Fibroblast of lung (primary cell): Measurements from ENCODE around the gene TMX4.

Experiments
- EZH2 ChIP-seq: IDR thresholded peaks from 2 replicates; pipeline ENCODE4 v1.5.1; 2012; ENCODE audit warnings: low read length, control low read depth, mild to moderate bottlenecking; ENCODE audit errors: missing control alignments
- TF ChIP-seq, protein P1 (sequence below), 2 donors: IDR thresholded peaks in 1 of 2; conservative IDR thresholded peaks in 1 of 2; 1 replicate in 1 of 2; 2 replicates in 1 of 2; pipeline ENCODE4 v1.5.1; 2011 to 2012; ENCODE audit warnings: low read length in 2 of 2, control low read depth in 1 of 2, inconsistent platforms in 1 of 2, low read depth in 1 of 2, mild to moderate bottlenecking in 1 of 2

DNA sequence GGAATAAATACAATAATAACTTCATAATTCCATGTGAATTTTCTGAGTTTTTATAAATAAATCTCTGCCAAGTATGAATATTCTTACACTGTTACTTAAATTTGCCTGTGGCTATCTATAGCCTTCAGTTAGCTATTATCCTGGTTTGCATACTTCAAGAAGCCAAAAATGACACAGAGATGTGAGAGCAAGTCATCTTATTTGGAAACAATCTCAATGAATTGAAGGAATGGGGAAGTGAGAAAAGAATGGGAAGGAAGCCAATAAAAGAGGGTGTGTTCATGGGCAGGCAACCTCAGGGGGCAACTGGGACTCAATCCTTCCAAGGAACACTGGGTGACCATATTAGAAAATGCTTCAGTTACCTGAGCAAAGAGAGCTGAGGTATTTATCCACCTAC, 89.2 kb downstream of the TMX4 start:
- TF ChIP-seq, protein P1, sequence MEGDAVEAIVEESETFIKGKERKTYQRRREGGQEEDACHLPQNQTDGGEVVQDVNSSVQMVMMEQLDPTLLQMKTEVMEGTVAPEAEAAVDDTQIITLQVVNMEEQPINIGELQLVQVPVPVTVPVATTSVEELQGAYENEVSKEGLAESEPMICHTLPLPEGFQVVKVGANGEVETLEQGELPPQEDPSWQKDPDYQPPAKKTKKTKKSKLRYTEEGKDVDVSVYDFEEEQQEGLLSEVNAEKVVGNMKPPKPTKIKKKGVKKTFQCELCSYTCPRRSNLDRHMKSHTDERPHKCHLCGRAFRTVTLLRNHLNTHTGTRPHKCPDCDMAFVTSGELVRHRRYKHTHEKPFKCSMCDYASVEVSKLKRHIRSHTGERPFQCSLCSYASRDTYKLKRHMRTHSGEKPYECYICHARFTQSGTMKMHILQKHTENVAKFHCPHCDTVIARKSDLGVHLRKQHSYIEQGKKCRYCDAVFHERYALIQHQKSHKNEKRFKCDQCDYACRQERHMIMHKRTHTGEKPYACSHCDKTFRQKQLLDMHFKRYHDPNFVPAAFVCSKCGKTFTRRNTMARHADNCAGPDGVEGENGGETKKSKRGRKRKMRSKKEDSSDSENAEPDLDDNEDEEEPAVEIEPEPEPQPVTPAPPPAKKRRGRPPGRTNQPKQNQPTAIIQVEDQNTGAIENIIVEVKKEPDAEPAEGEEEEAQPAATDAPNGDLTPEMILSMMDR (conservative IDR thresholded peaks at IDR 0.05 in 1 of 2, IDR thresholded peaks at IDR 0.05 in 1 of 2; ENCODE audit: low read depth in 1 of 2, low read length in 2 of 2) = no peak
- no peak for TF ChIP-seq EZH2
